Trophoblast cell (in vitro differentiated cells and primary cell): ENCODE results near the gene FH.

Experiments used
- DNase-seq, 2 donors: peaks; one replicate each; pipeline ENCODE4 v3.0.0-alpha.2; 2016
- H2AFZ ChIP-seq: 2 replicates; pipeline ENCODE4 v1.6.1; 2013; ENCODE audit warnings: low read length, moderate library complexity, mild to moderate bottlenecking; ENCODE audit not compliant: insufficient read depth, poor library complexity
- H2AK5ac ChIP-seq: 2 replicates; pipeline ENCODE4 v1.6.1; 2013; ENCODE audit warnings: mild to moderate bottlenecking, low read length
- H2BK120ac ChIP-seq: 2 replicates; pipeline ENCODE4 v1.6.1; 2013; ENCODE audit warnings: low read length, mild to moderate bottlenecking, moderate library complexity; ENCODE audit not compliant: insufficient read depth, poor library complexity
- H2BK12ac ChIP-seq: 2 replicates; pipeline ENCODE4 v1.6.1; 2013; ENCODE audit warnings: mild to moderate bottlenecking, low read length, moderate library complexity
- H2BK5ac ChIP-seq: 2 replicates; pipeline ENCODE4 v1.6.1; 2013; ENCODE audit warnings: low read length, low read depth, moderate library complexity, mild to moderate bottlenecking; ENCODE audit not compliant: poor library complexity
- H3K14ac ChIP-seq: 2 replicates; pipeline ENCODE4 v1.6.1; 2013; ENCODE audit warnings: mild to moderate bottlenecking, low read length
- H3K18ac ChIP-seq: 2 replicates; pipeline ENCODE4 v1.6.1; 2013; ENCODE audit warnings: mild to moderate bottlenecking, low read length
- H3K23ac ChIP-seq: 2 replicates; pipeline ENCODE4 v1.6.1; 2013; ENCODE audit warnings: low read length
- H3K27ac ChIP-seq: 2 replicates; pipeline ENCODE4 v1.5.1; 2013; ENCODE audit warnings: low read depth, mild to moderate bottlenecking, inconsistent platforms, low read length, moderate library complexity
- H3K27me3 ChIP-seq: 2 replicates; pipeline ENCODE4 v1.6.1; 2013; ENCODE audit warnings: inconsistent platforms, mild to moderate bottlenecking, low read length, moderate library complexity; ENCODE audit not compliant: insufficient read depth
- H3K36me3 ChIP-seq, 2 experiments: 1 replicate in 1 of 2; 2 replicates in 1 of 2; pipeline ENCODE4 v1.6.1; 2013; ENCODE audit warnings: low read length in 2 of 2, mild to moderate bottlenecking in 2 of 2, moderate library complexity in 1 of 2; ENCODE audit not compliant: insufficient read depth in 2 of 2, control insufficient read depth in 1 of 2
- H3K4ac ChIP-seq: 2 replicates; pipeline ENCODE4 v1.6.1; 2013; ENCODE audit warnings: low read depth, mild to moderate bottlenecking, low read length, moderate library complexity
- H3K4me1 ChIP-seq, 2 experiments: 1 replicate in 1 of 2; 2 replicates in 1 of 2; pipeline ENCODE4 v1.6.1; 2013; ENCODE audit warnings: low read length in 2 of 2, mild to moderate bottlenecking in 2 of 2, moderate library complexity in 1 of 2; ENCODE audit not compliant: insufficient read depth in 2 of 2, control insufficient read depth in 1 of 2
- H3K4me2 ChIP-seq: 2 replicates; pipeline ENCODE4 v1.6.1; 2013; ENCODE audit warnings: inconsistent platforms, mild to moderate bottlenecking, low read length, moderate library complexity
- H3K4me3 ChIP-seq: 2 replicates; pipeline ENCODE4 v1.5.1; 2013; ENCODE audit warnings: mild to moderate bottlenecking, low read depth, low read length, inconsistent platforms
- H3K79me1 ChIP-seq: one replicate; pipeline ENCODE4 v1.6.1; 2013; ENCODE audit warnings: low read length
- H3K79me2 ChIP-seq: 2 replicates; pipeline ENCODE4 v1.6.1; 2013; ENCODE audit warnings: low read length, mild to moderate bottlenecking; ENCODE audit not compliant: control insufficient read depth, insufficient read depth, poor library complexity
- H3K9ac ChIP-seq: 2 replicates; pipeline ENCODE4 v1.6.1; 2013; ENCODE audit warnings: mild to moderate bottlenecking, low read length
- H3K9me3 ChIP-seq: 2 replicates; pipeline ENCODE4 v1.6.1; 2013; ENCODE audit warnings: low read depth, mild to moderate bottlenecking, control low read depth, inconsistent platforms, low read length; ENCODE audit not compliant: insufficient read depth
- H4K12ac ChIP-seq: 2 replicates; pipeline ENCODE4 v1.6.1; 2013; ENCODE audit warnings: low read depth, mild to moderate bottlenecking, low read length, moderate library complexity
- H4K8ac ChIP-seq: 2 replicates; pipeline ENCODE4 v1.6.1; 2013; ENCODE audit warnings: low read depth, mild to moderate bottlenecking, low read length, moderate library complexity
- H4K91ac ChIP-seq: one replicate; pipeline ENCODE4 v1.6.1; 2013; ENCODE audit warnings: low read depth, mild to moderate bottlenecking, low read length, moderate library complexity
- WGBS: extraction: QIAGEN DNeasy Blood & Tissue Kit; methylation state at CpG from one replicate; pipeline ENCODE4 v1.1.7; 2013; ENCODE audit warnings: missing lambda C conversion rate; ENCODE audit not compliant: insufficient read length, insufficient coverage; ENCODE audit errors: extremely low coverage; 5-methylcytosine and 5-hydroxymethylcytosine counted together

Gene FH

DNA sequence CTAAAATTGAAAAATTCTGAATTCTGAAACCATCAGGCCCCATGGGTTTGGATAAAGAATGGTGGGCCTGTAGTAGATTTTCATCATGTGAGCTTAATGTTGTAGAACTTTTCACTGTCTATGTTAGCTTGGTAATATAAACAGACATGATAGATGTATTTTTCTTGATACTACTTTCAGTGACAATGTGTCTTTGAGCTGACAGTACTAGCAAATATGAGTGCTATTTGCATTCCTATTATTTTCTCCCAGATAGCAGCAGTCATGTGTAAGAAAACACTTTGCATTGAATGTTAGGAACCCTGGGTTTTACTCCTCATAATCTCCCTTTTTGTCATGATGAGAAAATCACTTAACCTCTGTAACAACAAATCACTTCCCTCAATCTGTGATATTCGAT, 30.8 kb upstream of the FH start:
- Histone ChIP-seq H3K27ac (no peak overlapping the region), H3K9me3 (no peaks in the 10 kb centered on the region), H2BK5ac (no peak overlapping the region), H4K91ac (no peak overlapping the region), H3K79me2 (no peaks in the 10 kb centered on the region), H3K36me3 (no peaks in the 10 kb centered on the region), H3K9ac (no peak overlapping the region), H3K23ac (no peak overlapping the region), H3K18ac (no peak overlapping the region), H2BK120ac (no peak overlapping the region), H2BK12ac (no peak overlapping the region), H3K79me1 (no peaks in the 10 kb centered on the region), H4K12ac (no peak overlapping the region), H3K4me2 (no peak overlapping the region), H3K4ac (no peak overlapping the region), H3K4me1 (no peaks in the 10 kb centered on the region), H3K27me3 (no peaks in the 10 kb centered on the region), H4K8ac (no peak overlapping the region), H2AK5ac (no peak overlapping the region), H2AFZ (no peak overlapping the region), H3K14ac (no peak overlapping the region), H3K4me3 (no peak overlapping the region)
- DNase-seq = peak in 1 of 2 donors; percentile 3
- WGBS = no CpG with 5 or more reads among the region's 1 CpG

DNA sequence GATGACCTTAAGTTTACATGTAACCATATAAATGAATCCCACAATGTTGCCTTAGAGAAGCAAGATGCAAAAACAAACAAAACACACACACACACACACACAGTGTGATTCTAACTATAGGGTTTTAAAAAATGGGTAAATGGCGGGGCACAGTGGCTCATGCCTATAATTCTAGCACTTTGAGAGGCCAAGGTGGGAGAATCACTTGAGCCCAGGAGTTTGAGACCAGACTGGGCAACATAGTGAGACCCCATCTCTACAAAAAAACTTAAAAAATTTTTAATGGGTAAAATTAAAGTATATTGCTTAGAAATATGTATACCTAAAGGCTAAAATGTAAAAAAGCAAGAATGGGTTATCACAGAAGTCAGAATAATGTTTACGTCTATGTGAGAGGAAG, 28.5 kb upstream of the FH start:
- Histone ChIP-seq H3K79me2 (no peaks in the 10 kb centered on the region), H2BK5ac (no peak overlapping the region), H2AFZ (no peak overlapping the region), H3K36me3 (no peaks in the 10 kb centered on the region), H4K91ac (no peak overlapping the region), H3K18ac (no peak overlapping the region), H3K9ac (no peak overlapping the region), H3K27ac (no peak overlapping the region), H3K9me3 (no peaks in the 10 kb centered on the region), H3K27me3 (no peaks in the 10 kb centered on the region), H2AK5ac (no peak overlapping the region), H3K4me1 (no peaks in the 10 kb centered on the region), H2BK120ac (no peak overlapping the region), H3K79me1 (no peaks in the 10 kb centered on the region), H3K4me2 (no peak overlapping the region), H3K4me3 (no peak overlapping the region), H3K23ac (no peak overlapping the region), H4K12ac (no peak overlapping the region), H3K14ac (no peak overlapping the region), H3K4ac (no peak overlapping the region), H4K8ac (no peak overlapping the region), H2BK12ac (no peak overlapping the region)
- WGBS = no CpG with 5 or more reads among the region's 2 CpGs
- DNase-seq = no peak

DNA sequence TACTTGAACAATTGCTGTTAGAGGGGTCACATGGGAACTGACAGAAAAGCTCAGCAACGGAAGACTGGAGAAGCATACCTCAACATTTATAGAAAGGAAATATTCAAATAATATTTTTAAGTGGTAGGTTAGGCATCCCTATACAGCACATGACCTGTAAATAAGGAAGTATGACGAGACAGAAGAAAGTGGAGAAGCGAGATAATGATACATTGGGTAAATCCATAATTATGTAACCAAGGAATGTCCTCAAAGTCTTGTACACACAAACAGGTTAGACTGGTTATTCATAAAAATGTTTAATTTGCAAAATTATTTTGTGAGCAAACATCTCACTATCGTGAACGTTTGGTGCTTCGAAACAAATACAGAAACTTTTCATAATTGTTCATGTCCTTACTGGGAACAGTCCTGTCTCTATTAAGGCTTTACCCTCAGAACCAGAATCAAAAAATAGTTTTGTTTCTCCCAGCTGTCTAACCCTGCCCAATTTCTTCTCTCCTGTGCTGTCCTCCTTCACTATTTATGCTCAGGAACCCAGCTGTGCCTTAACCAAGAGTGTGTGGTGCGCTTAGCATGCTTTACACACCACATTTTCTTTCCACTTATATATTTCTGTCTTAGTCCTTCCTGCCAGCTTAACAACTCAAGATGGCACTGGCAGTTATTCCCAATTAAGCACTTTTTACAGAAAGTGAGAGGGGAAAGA, 22.8 kb upstream of the FH start:
- Histone ChIP-seq H3K4me1 (no peaks in the 10 kb centered on the region), H4K91ac (no peak overlapping the region), H2AK5ac (no peak overlapping the region), H2BK5ac (no peak overlapping the region), H3K4ac (no peak overlapping the region), H3K36me3 (no peaks in the 10 kb centered on the region), H2BK12ac (no peak overlapping the region), H4K12ac (no peak overlapping the region), H3K18ac (no peak overlapping the region), H3K27me3 (no peaks in the 10 kb centered on the region), H3K79me2 (peaks cover 2% of the 10 kb centered on the region), H3K23ac (no peak overlapping the region), H3K9ac (no peak overlapping the region), H2BK120ac (peak overlapping the region; percentile 51), H2AFZ (no peak overlapping the region), H3K4me3 (no peak overlapping the region), H3K9me3 (no peaks in the 10 kb centered on the region), H3K79me1 (peaks cover 2% of the 10 kb centered on the region), H3K14ac (no peak overlapping the region), H3K27ac (no peak overlapping the region), H4K8ac (no peak overlapping the region), H3K4me2 (no peak overlapping the region)
- no CpG with 5 or more reads among the region's 7 CpGs for WGBS
- DNase-seq = peak in 1 of 2 donors; percentile 73

DNA sequence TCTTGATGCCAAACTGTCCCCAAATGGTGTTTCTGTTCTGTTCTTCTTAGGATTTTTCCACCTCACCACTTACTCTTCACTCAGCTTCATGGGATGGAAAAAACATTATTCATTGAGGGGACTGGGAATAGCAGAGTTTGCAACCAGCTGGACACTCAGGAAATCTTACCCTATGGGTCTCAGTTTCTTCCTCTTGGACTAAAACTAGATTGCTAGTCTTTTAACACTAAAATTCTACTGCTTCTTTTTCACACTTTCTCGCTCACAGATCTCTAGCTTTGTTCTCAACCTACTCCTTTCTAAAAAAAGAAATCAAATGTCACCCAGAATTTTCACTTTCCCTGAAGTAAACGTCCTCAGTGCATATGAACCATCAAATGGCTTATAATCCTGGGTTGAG, 17.4 kb upstream of the FH start:
- Histone ChIP-seq H3K4me1 (no peaks in the 10 kb centered on the region), H2BK120ac (no peak overlapping the region), H3K79me2 (no peaks in the 10 kb centered on the region), H3K9ac (no peak overlapping the region), H3K27ac (no peak overlapping the region), H3K27me3 (no peaks in the 10 kb centered on the region), H3K23ac (no peak overlapping the region), H2AK5ac (no peak overlapping the region), H3K9me3 (no peaks in the 10 kb centered on the region), H2BK5ac (no peak overlapping the region), H3K4me3 (no peak overlapping the region), H2BK12ac (no peak overlapping the region), H3K18ac (no peak overlapping the region), H4K12ac (no peak overlapping the region), H3K79me1 (no peaks in the 10 kb centered on the region), H3K4me2 (no peak overlapping the region), H2AFZ (no peak overlapping the region), H4K91ac (no peak overlapping the region), H4K8ac (no peak overlapping the region), H3K4ac (no peak overlapping the region), H3K14ac (no peak overlapping the region), H3K36me3 (no peaks in the 10 kb centered on the region)
- DNase-seq = no peak
- no CpG with 5 or more reads among the region's 2 CpGs for WGBS
